Adipose tissue (tissue), 3 donors: ENCODE measurements around the gene MCM3AP. TPM values are rescaled to one million over a fixed set of nuclear protein-coding genes. Genes with fewer than 3 reads are reported as not detected.
"Not testable (repeated sequence)": the region's sequence is repeated elsewhere in the genome, so short reads cannot be mapped to it uniquely, and the experiment has no call there.

ENCODE experiments used
- H3K27ac ChIP-seq: one replicate; pipeline ENCODE4 v1.5.1; 2013; ENCODE audit warnings: low read depth, low read length
- WGBS, 3 donors: extraction: QIAGEN DNeasy Blood & Tissue Kit; methylation state at CpG; one replicate each; pipeline ENCODE4 v1.1.7; 2013; 5-methylcytosine and 5-hydroxymethylcytosine counted together
- polyA plus RNA-seq, 3 donors: library from polyadenylated mRNA; stranded (reverse); fragments of 200-250 nt; gene quantifications; one replicate each; pipeline ENCODE4 v1.2.3, GENCODE V29; 2013
- donor health status: healthy with polysubstance abuse.
- donor health status: Bipolar disorder and iron deficiency.
- donor health status: healthy.

Gene MCM3AP
- polyA plus RNA-seq, 3 donors, result 22.8 to 41.0 (median 39.1) TPM

GRCh38 chr21:46316708-46317324, 31.4 kb upstream of the MCM3AP start:
- WGBS, 3 donors, result 92 to 95% (median 93%) methylated on average over 14 of the region's 14 CpGs

GRCh38 chr21:46314441-46315020, 29.1 kb upstream of the MCM3AP start:
- WGBS, 3 donors, result 94 to 96% (median 96%) methylated on average over 21 to 22 of the region's 22 CpGs
- H3K27ac ChIP-seq, result no peak overlapping the region

More at GRCh38 chr21:46316708-46317324, 31.4 kb upstream of the MCM3AP start:
- H3K27ac ChIP-seq, result no peak overlapping the region

DNA sequence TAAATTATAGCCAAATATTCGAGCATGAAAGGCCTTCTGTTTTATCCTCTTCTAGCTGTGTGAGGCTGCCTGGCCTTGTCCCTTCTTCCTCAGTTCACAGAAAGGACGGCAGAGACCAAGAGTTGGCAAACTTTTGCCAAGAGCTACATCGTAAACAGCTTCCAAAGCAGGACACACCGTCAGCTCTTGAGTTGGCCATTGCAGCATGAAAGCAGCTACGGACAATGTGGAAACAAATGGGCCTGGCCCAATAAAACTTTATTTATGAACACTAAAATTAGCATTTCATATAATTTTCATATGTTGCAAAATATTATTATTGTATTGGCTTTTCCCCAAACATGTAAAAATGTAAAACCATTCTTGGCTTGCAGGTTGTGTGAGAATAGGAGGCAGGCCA, 27.5 kb upstream of the MCM3AP start:
- WGBS, 3 donors, result 95 to 97% (median 96%) methylated on average over 5 of the region's 5 CpGs
- H3K27ac ChIP-seq, result no peak overlapping the region

- no peak overlapping the region for H3K27ac ChIP-seq
Measured at GRCh38 chr21:46311568-46311967, 26.2 kb upstream of the MCM3AP start.

DNA sequence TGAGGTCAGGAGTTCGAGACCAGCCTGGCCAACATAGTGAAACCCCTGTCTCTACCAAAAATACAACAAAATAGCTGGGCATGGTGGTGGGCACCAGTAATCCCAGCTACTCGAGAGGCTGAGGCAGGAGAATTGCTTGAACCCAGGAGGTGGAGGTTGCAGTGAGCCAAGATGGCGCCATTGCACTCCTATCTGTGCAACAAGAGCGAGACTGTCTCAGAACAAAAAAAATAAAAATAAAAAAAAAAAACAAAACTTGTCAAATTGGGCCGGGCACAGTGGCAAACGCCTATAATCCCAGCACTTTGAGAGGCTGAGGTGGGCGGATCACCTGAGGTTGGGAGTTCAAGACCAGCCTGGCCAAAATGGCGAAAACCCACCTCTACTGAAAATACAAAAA, 24.8 kb upstream of the MCM3AP start:
- H3K27ac ChIP-seq, result not testable (repeated sequence)
- WGBS, 3 donors, result 98 to 99% (median 99%) methylated on average over 8 of the region's 8 CpGs

DNA sequence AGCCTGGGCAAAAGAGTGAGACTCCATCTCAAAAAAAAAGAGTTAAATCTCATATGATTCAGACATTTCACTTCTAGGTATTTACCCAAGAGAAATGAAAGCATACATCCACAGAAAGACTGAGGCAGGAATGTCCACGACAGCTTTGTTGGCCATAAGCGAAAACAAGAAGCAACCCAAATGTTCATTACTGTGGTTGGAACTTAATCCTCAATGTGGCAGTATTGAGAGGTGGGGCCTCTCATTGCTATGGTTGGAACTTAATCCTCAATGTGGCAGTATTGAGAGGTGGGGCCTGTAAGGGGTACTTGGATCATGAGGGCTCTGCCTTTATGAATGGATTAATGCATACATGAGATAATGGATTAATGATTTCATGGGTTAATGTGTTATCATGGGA, 23.0 kb upstream of the MCM3AP start:
- WGBS, 3 donors, result 92 to 100% (median 99%) methylated on average over 2 of the region's 2 CpGs
- no peak overlapping the region for H3K27ac ChIP-seq

GRCh38 chr21:46307625-46308024, 22.2 kb upstream of the MCM3AP start:
- WGBS, 3 donors, result 74 to 82% (median 80%) methylated on average over 2 of the region's 2 CpGs
- H3K27ac ChIP-seq, result no peak overlapping the region

DNA sequence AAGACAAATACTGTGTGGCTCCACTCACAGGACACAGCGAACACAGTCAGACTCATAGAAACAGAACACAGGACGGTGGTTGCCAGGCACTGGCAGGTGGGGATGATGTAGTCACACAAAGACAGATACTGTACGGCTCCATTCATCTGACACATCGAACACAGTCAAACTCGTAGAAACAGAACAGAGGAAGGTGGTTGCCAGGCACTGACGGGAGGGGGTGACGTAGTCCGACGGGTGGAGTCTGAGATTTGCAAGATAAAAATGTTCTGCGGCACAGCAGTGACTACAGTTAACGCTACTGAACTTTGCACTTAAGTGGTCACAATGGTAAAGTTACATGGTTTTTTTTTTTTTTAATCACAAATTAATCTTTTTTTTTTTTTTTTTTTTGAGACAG, 19.5 kb upstream of the MCM3AP start:
- 95 to 96% (median 95%) methylated on average over 11 of the region's 11 CpGs for WGBS, 3 donors
- no peak overlapping the region for H3K27ac ChIP-seq

- H3K27ac ChIP-seq, result no peak overlapping the region
- WGBS, 3 donors, result 87 to 98% (median 89%) methylated on average over 5 of the region's 5 CpGs
Measured at GRCh38 chr21:46304437-46304836, 19.0 kb upstream of the MCM3AP start.

- H3K27ac ChIP-seq, result no peak overlapping the region
- WGBS, 3 donors, result 90 to 95% (median 93%) methylated on average over 9 to 14 of the region's 14 CpGs
Measured at GRCh38 chr21:46301759-46302158, 16.3 kb upstream of the MCM3AP start.

- no peak overlapping the region for H3K27ac ChIP-seq
- WGBS, 3 donors, result 86 to 89% (median 86%) methylated on average over 9 of the region's 9 CpGs
Measured at GRCh38 chr21:46299167-46299566, 13.8 kb upstream of the MCM3AP start.

DNA sequence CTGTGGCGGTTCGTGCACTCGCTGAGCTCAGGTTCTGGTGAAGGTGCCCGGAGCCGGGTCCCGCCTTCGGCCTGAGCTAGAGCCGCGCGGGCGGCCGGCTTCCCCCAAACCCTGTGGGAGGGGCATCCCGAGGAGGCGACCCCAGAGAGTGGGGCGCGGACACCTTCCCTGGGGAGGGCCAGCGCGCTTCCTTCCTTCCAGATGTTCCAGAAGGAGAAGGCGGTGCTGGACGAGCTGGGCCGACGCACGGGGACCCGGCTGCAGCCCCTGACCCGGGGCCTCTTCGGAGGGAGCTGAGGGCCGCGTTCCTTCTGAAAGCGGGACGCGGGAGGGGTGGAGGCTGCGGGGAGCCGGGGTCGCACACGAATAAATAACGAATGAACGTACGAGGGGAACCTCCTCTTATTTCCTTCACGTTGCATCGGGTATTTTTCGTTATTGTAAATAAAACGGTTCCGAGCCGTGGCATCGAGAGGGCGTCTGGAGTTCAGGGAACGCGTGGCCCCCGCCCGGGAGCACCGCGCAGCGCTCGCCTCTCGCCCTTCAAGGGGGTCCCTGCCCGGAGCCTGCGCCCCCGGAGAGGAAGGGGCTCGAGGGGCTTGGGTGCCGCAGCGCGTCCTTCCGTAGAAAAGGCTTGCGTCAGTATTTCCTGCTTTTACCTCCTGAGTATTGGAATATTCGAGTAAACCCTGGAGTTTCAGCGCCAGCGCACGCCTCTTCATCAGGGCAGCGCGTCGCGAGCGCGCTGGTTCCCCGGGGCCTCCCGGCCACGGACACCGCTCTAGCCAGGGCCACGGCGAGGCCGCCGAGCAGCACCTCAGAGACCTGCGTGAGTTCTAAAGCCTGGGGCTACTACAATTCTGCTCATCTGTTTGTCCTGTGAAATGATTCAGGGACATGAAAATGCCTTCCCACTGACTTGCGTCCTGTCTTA, 12.2 kb upstream of the MCM3AP start:
- WGBS, 3 donors, result 2 to 4% (median 3%) methylated on average over 74 to 84 of the region's 84 CpGs
- no peak overlapping the region for H3K27ac ChIP-seq

DNA sequence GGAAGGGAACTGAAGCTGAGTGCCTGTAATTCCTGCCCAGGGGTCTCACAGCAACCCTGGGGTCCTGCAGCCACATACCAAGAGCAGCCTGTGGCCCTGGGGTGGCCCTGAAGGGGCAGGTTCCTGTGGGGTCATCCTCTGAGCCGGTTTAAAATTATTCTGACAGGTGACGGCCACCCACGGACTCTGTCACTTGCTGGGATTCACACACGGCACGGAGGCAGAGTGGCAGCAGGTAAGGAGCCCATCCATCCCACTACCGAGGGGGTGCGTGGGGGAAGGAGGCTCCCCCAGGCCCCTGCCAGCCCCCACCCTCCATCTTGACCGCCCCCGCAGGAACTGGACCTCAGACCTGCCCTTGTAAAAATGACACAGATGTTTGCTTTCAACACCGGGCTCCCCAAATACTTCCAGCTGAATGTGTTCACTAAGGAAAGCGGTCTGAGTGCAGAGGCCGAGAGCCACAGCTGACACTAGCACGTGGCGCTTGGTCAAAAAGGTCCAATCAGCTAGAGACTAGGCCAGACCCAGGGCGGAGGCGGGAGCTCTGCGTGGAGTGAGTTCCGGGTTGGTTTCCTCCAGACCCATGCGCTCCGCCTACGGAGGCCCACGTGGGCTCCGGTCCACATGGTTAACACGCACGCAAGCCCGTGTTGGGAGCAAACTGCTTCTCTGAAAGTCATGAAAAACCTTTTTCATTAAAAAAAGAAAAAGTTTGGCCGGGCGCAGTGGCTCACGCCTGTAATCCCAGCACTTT, 10.8 kb upstream of the MCM3AP start:
- 23 to 71% (median 46%) methylated on average over 27 to 29 of the region's 29 CpGs for whole genome bisulfite sequencing, 3 donors
- no peak overlapping the region for H3K27ac ChIP-seq

DNA sequence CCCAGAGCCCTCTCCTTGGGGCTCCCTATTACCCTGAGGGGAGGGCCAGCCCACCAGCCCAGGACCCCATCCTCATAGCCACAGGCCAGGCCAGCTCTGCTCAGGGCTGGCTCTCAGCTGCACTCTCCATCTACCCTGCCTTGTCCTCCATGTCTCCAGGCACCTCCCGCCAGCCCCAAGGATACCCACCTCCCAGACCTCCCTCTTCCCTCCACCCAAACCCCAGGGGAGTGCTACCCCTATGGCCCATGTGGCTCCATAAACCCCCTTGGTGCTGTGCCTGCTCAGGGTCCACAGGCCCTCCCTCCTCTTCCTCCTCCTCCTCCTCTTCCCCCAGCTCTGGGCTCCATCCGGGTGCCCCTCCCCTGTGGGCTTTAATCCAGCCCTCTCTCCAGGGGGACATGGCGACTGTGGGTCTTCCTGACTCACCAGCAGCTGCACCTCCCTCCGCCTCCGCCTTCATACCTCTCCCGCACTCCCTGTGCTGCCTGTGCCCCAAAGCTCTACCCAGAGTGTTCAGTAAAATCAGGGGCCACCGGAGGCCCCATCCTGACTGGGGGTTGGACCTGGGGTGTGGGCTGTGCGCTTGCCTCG, 9.9 kb upstream of the MCM3AP start:
- H3K27ac ChIP-seq, result no peak overlapping the region
- WGBS, 3 donors, result 41 to 66% (median 56%) methylated on average over 8 to 9 of the region's 9 CpGs

- H3K27ac ChIP-seq, result no peak overlapping the region
Measured at GRCh38 chr21:46294647-46295176, 9.3 kb upstream of the MCM3AP start.

DNA sequence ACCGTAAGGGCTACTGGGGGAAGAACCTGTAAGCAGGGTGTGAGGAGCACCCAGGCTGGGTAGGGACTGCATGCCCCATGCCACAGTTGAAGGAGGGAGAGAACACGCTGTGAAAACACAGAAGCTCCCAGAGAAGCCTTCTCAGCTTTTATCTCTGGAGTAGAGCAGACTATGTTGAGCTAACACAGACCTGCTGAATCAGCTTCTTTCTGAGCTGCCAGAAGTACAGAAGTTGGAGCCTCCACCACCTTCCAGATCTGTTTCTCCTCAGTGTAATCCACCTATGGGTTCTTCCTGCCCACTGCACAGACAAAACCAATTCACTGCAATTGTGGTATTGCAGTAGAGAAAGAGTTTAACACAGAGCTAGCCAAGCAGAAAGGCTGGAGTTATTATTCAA, 6.2 kb upstream of the MCM3AP start:
- H3K27ac ChIP-seq, result no peak overlapping the region
- WGBS, 3 donors, result 95 to 98% (median 97%) methylated on average over 2 of the region's 2 CpGs

More at GRCh38 chr21:46294647-46295176, 9.3 kb upstream of the MCM3AP start:
- WGBS, 3 donors, result 47 to 53% (median 52%) methylated on average over 10 of the region's 10 CpGs

- no peak overlapping the region for H3K27ac ChIP-seq
- WGBS, 3 donors, result 69 to 87% (median 78%) methylated on average over 6 of the region's 6 CpGs
Measured at GRCh38 chr21:46289655-46290179, 4.3 kb upstream of the MCM3AP start.

- no peak overlapping the region for H3K27ac ChIP-seq
- 85 to 91% (median 89%) methylated on average over 10 of the region's 10 CpGs for WGBS, 3 donors
Measured at GRCh38 chr21:46287541-46287940, 2.1 kb upstream of the MCM3AP start.
